ENCODE measurements around the gene TICRR.
A peak's percentile ranks its signal among the peaks of the same experiment; 100 is the strongest.
"Not testable (repeated sequence)": the region's sequence is repeated elsewhere in the genome, so short reads cannot be mapped to it uniquely, and the experiment has no call there.

TICRR gene

GRCh38 chr15:89575146-89575655, at the start of gene TICRR:
TSS of gene TICRR (plus strand) at chr15:89575469. CDS start at chr15:89575587, 118 bp downstream.
- peak; percentile 38 to 94 (median 86) for DNase-seq

- no peak for DNase-seq
Measured at GRCh38 chr15:89526181-89526580, 49.1 kb upstream of the TICRR start.

- no peak for DNase-seq
Measured at GRCh38 chr15:89526601-89527441, 48.4 kb upstream of the TICRR start.

GRCh38 chr15:89528757-89529352, 46.4 kb upstream of the TICRR start:
- no peak for DNase-seq

- peak in 3 of 14 donors; percentile 0 to 7 (median 4) for DNase-seq
Measured at GRCh38 chr15:89530976-89531375, 44.3 kb upstream of the TICRR start.

GRCh38 chr15:89531796-89532537, 43.3 kb upstream of the TICRR start:
- DNase-seq = no peak

GRCh38 chr15:89533861-89534544, 41.3 kb upstream of the TICRR start:
- no peak for DNase-seq

GRCh38 chr15:89539027-89539426, 36.2 kb upstream of the TICRR start:
- no peak for DNase-seq

GRCh38 chr15:89542369-89542768, 32.9 kb upstream of the TICRR start:
- DNase-seq = no peak

GRCh38 chr15:89543389-89543788, 31.9 kb upstream of the TICRR start:
- no peak for DNase-seq

GRCh38 chr15:89549138-89549537, 26.1 kb upstream of the TICRR start:
- DNase-seq = not testable (repeated sequence)

- DNase-seq = no peak
Measured at GRCh38 chr15:89550427-89550826, 24.8 kb upstream of the TICRR start.

GRCh38 chr15:89551550-89551949, 23.7 kb upstream of the TICRR start:
- DNase-seq = no peak

- DNase-seq = no peak
Measured at GRCh38 chr15:89553632-89554031, 21.6 kb upstream of the TICRR start.

- DNase-seq = no peak
Measured at GRCh38 chr15:89554247-89554646, 21.0 kb upstream of the TICRR start.

- DNase-seq = no peak
Measured at GRCh38 chr15:89555768-89556167, 19.5 kb upstream of the TICRR start.

- DNase-seq = peak in 6 of 14 donors; percentile 1 to 24 (median 11)
Measured at GRCh38 chr15:89556413-89557262, 18.6 kb upstream of the TICRR start.

- DNase-seq = no peak
Measured at GRCh38 chr15:89559769-89560264, 15.5 kb upstream of the TICRR start.

- DNase-seq = no peak
Measured at GRCh38 chr15:89566181-89566580, 9.1 kb upstream of the TICRR start.

- DNase-seq = no peak
Measured at GRCh38 chr15:89566621-89567294, 8.5 kb upstream of the TICRR start.

Measured in C1 segment of cervical spinal cord (tissue), 14 donors.